Activated naive CD8-positive, alpha-beta T cell treated with anti-CD3 and anti-CD28 coated beads for 36 hours (primary cell): ENCODE results near the gene CDH5. TPM values are rescaled to one million over a fixed set of nuclear protein-coding genes. Genes with fewer than 3 reads are reported as not detected.
"Not testable (repeated sequence)": the region's sequence is repeated elsewhere in the genome, so short reads cannot be mapped to it uniquely, and the experiment has no call there.

ENCODE experiments used
- DNase-seq: peaks from one replicate; pipeline ENCODE4 v3.0.0; 2021
- H3K27ac Mint-ChIP-seq: one replicate; pipeline ENCODE4 v1.8.0; 2022; ENCODE audit warnings: mild to moderate bottlenecking, moderate library complexity, mixed read lengths
- H3K27me3 Mint-ChIP-seq: one replicate; pipeline ENCODE4 v1.8.0; 2022; ENCODE audit warnings: mild to moderate bottlenecking, mixed read lengths
- H3K36me3 Mint-ChIP-seq: one replicate; pipeline ENCODE4 v1.8.0; 2021; ENCODE audit warnings: mild to moderate bottlenecking, mixed read lengths
- H3K4me1 Mint-ChIP-seq: one replicate; pipeline ENCODE4 v1.8.0; 2021; ENCODE audit warnings: mixed read lengths
- H3K4me3 Mint-ChIP-seq: one replicate; pipeline ENCODE4 v1.8.0; 2022; ENCODE audit warnings: mild to moderate bottlenecking, moderate library complexity, mixed read lengths
- H3K9me3 Mint-ChIP-seq: one replicate; pipeline ENCODE4 v1.8.0; 2022; ENCODE audit warnings: mixed read lengths
- total RNA-seq, 2 experiments: library from RNA; stranded (reverse); gene quantifications; one replicate each; pipeline ENCODE4 v1.2.3, GENCODE V29; 2021

The CDH5 gene, protein sequence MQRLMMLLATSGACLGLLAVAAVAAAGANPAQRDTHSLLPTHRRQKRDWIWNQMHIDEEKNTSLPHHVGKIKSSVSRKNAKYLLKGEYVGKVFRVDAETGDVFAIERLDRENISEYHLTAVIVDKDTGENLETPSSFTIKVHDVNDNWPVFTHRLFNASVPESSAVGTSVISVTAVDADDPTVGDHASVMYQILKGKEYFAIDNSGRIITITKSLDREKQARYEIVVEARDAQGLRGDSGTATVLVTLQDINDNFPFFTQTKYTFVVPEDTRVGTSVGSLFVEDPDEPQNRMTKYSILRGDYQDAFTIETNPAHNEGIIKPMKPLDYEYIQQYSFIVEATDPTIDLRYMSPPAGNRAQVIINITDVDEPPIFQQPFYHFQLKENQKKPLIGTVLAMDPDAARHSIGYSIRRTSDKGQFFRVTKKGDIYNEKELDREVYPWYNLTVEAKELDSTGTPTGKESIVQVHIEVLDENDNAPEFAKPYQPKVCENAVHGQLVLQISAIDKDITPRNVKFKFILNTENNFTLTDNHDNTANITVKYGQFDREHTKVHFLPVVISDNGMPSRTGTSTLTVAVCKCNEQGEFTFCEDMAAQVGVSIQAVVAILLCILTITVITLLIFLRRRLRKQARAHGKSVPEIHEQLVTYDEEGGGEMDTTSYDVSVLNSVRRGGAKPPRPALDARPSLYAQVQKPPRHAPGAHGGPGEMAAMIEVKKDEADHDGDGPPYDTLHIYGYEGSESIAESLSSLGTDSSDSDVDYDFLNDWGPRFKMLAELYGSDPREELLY
- total RNA-seq = not detected

DNA sequence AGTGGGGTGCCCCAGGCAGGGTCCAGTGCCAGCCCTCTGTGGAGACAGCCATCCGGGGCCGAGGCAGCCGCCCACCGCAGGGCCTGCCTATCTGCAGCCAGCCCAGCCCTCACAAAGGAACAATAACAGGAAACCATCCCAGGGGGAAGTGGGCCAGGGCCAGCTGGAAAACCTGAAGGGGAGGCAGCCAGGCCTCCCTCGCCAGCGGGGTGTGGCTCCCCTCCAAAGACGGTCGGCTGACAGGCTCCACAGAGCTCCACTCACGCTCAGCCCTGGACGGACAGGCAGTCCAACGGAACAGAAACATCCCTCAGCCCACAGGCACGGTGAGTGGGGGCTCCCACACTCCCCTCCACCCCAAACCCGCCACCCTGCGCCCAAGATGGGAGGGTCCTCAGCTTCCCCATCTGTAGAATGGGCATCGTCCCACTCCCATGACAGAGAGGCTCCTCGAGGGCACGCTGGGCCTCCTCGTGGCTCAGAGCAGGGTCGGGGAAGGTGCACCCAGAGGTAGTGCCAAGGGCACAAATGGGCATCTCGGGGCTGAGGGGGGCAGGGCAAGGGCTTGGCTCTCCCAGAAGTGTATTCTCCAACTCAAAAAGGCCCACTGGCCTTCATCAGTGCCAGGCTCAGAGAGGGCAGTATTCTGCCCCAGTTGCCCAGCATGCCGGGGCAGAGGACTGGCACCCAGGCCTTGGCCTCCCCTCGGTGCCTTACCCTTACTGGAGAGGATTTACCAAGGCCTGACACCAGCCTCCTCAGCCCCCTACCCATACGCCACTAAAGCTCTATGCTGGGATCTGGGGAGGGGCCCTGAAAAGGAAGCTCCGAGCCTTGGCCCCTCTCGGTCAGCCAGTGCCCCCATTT lies at the start of gene CDH5:
Gene CDH5, plus strand, starts transcription at position 259 of the 867 bp plus-strand sequence. CDS start 12,647 bp downstream, outside the sequence.
- Mint-ChIP-seq H3K4me1 (peaks cover 2% of the 10 kb centered on the region), H3K9me3 (no peaks in the 10 kb centered on the region), H3K36me3 (no peaks in the 10 kb centered on the region), H3K27ac (no peak within 1 kb of the TSS), H3K4me3 (no peak within 1 kb of the TSS), H3K27me3 (peaks cover 41% of the 10 kb centered on the region)
- no peak for DNase-seq

DNA sequence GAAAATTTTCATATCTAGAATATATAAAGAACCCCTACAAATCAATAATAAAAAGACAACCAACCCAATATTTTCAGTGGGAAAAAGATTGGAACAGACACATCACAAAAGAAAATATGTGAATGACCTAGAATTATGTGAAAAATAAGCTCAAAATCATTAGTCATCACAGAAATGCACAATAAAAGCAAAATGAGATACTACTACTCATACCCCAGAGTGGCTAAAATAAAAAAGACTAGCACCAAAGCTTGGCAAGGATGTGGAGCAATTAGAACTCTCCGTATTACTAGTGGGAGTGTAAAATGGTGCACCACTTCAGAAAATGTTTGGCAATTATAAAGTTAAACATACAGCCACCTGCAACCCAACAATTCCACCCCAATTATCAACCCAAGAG lies 48.0 kb upstream of the CDH5 start:
- H3K4me3 Mint-ChIP-seq = no peak overlapping the region
- H3K27me3 Mint-ChIP-seq = peaks cover 4% of the 10 kb centered on the region
- H3K36me3 Mint-ChIP-seq = no peaks in the 10 kb centered on the region
- H3K9me3 Mint-ChIP-seq = no peaks in the 10 kb centered on the region
- no peak overlapping the region for H3K27ac Mint-ChIP-seq
- H3K4me1 Mint-ChIP-seq = peaks cover 7% of the 10 kb centered on the region
- no peak for DNase-seq

DNA sequence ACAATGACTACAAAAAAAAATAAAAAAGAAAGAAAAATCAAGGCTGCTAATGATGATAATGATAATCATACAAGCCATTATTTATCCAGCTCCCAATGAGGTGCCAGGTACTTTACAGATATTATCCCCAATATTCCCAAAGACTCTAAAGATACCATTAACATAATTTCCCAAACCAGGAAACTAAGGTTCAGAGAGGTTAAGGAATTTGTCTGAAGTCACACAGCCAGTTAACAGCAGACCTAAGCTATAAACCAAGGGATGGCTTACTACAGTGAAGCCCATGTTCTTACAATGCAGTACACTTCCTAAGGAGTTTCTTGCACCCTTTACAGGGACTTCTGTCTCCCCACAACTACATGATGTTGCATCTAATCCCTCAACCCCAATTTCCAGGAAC lies 45.7 kb upstream of the CDH5 start:
- Mint-ChIP-seq H3K27ac (no peak overlapping the region), H3K36me3 (no peaks in the 10 kb centered on the region), H3K4me1 (no peaks in the 10 kb centered on the region), H3K9me3 (no peaks in the 10 kb centered on the region), H3K4me3 (no peak overlapping the region), H3K27me3 (no peaks in the 10 kb centered on the region)
- DNase-seq = no peak

DNA sequence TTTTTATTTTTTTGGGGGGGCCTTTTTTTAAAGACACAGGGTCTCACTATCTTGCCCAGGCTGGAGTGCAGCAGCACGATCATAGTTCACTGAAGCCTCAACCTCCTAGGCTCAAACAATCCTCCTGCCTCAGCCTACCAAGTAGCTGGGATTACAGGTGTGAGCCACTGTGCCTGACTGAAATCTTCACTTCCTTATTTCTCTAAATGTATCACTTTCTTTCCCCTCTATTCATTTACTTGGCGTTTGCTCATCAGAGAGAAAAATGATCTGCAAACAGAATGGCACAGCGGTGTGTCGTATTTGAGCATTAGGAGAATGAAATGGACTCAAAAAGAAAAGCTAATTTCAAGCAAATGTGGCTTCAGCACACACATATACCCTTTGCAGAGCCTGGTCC lies 44.3 kb upstream of the CDH5 start:
- H3K27me3 Mint-ChIP-seq = no peaks in the 10 kb centered on the region
- no peak overlapping the region for H3K4me3 Mint-ChIP-seq
- H3K9me3 Mint-ChIP-seq = no peaks in the 10 kb centered on the region
- no peak overlapping the region for H3K27ac Mint-ChIP-seq
- no peaks in the 10 kb centered on the region for H3K4me1 Mint-ChIP-seq
- no peaks in the 10 kb centered on the region for H3K36me3 Mint-ChIP-seq
- no peak for DNase-seq

DNA sequence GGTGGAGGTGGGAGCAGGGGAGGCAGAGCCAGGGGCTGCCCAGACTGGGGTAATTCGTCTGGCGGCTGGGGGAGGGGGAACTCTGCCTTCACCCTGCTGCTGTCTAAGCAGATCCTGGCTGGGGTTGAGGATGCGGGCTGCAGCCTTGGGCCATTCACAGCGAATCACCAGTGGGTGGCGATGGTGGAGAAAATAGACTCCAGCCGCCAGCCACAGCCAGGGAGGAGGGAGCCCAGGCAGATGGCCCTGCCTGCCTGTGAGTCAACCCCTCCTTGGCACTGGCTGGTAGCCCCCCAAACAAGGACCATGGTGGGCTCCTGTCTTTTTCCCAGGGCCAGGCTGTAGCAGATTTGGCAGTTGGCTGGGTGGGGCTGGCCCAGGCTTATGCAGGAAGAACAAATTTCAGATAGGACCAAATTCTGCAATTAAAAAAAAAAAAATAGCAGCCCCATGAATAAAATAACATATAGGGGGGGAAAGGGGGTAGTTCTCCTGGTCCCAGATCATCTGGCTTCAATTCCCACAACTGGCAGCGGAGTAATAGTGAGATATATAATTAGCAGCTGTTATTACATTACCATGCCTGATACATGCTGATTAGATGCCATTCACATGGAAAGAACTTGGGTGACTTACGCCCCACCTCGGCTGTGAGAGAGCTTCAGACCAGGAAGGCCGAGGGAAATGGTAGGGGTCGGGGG lies 41.5 kb upstream of the CDH5 start:
- Mint-ChIP-seq H3K27ac (no peak overlapping the region), H3K36me3 (no peaks in the 10 kb centered on the region)
- no peak for DNase-seq

DNA sequence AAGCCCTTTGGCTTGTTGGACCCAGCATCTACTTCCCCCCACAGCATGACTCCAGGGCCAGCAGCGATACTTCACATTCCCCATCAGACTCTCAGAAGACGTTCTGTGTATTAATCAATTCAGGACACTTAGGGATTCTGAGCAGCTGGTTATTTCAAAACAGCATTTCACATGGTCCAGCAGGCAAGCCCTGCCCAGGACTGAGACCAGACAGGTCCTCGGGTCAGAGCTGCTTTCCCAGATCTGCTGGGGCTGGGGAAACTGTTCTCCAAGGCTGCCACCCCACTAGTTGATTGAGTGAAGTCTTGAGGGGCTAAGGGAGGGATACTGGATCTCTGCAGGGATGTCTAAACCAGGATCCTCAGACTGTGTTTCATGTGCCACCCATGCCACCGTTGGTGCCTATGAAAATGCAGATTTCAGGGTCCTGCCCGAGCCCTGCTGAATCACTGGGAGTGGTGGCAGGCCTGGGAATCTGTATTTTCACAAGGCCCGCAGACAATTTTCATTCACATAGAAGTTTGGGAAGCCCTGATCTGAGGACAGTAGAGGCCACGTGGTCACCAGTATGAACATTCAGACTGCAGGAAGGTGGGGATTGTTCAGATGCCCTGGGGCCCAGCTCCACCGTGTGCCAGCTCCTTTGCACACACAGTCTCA lies 40.6 kb upstream of the CDH5 start:
- DNase-seq = no peak
- Mint-ChIP-seq H3K4me1 (no peaks in the 10 kb centered on the region), H3K36me3 (no peaks in the 10 kb centered on the region), H3K9me3 (no peaks in the 10 kb centered on the region), H3K4me3 (no peak overlapping the region), H3K27ac (no peak overlapping the region), H3K27me3 (no peaks in the 10 kb centered on the region)

More for the DNA sequence above, 41.5 kb upstream of the CDH5 start:
- Mint-ChIP-seq H3K4me1 (no peaks in the 10 kb centered on the region), H3K4me3 (no peak overlapping the region), H3K27me3 (no peaks in the 10 kb centered on the region), H3K9me3 (no peaks in the 10 kb centered on the region)

DNA sequence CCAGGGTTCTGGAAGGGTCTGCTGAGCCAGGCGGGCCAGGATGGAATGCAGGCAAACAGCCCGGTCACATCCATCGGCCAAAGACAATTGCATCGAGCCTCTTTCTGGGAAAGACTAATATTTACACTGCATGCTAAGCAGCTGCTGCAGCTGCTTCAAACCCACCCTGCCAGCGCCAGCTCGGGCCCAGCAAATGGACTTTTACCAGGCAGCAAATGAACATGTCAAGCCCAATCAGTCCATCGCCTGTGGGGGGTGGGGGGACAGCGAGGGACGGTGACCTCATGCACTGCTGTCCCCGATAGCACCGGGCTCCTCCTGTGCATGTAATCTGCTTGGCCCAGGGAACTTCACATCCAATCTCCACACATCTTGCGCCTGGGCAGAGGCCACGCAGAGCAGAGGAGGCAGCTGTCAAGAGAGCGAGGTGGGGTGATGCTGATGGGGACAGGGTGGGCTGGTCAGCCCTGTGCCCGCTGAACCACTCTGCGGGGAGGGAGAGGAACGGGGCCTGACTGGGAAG lies 39.4 kb upstream of the CDH5 start:
- H3K36me3 Mint-ChIP-seq = no peaks in the 10 kb centered on the region

DNA sequence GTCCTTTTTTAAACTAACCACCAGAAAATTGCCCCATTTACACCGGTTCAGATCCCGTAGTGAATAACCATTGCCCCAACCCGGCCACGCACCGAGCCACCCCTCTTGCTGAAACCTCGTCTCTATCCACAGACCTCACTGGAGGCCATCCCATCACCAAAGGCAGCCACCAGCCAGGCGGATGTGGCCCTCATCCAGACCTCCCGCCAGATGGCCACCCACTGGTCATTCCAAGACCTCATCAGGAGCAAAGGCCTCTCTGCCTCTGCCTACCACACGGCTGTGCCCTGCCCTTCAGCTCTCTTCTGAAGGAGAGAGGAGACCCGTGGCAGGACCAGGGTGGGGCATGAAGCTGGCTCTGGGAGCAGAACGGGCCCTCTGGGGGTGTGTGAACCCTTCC lies 38.2 kb upstream of the CDH5 start:
- no peak for DNase-seq
- Mint-ChIP-seq H3K9me3 (peaks cover 1% of the 10 kb centered on the region), H3K36me3 (no peaks in the 10 kb centered on the region), H3K4me1 (no peaks in the 10 kb centered on the region), H3K4me3 (no peak overlapping the region), H3K27ac (no peak overlapping the region), H3K27me3 (no peaks in the 10 kb centered on the region)

More for the DNA sequence above, 39.4 kb upstream of the CDH5 start:
- H3K4me3 Mint-ChIP-seq = no peak overlapping the region
- DNase-seq = no peak
- no peaks in the 10 kb centered on the region for H3K4me1 Mint-ChIP-seq
- peaks cover 1% of the 10 kb centered on the region for H3K9me3 Mint-ChIP-seq
- no peaks in the 10 kb centered on the region for H3K27me3 Mint-ChIP-seq
- H3K27ac Mint-ChIP-seq = no peak overlapping the region

DNA sequence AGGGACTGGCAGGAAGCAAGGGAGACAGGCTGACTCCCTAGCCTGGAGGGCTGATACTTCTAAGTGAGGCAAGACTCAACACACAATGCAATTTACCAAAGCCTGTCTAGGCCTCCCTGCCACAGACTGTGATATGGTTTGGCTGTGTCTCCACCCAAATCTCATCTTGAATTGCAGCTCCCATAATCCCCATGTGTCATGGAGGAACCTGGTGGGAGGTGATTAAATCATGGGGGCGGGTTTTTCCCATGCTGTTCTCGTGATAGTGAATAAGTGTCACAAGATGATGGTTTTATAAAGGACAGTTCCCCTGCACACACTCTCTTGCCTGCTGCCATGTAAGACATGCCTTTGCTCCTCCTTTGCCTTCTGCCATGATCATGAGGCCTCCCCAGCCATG lies 35.0 kb upstream of the CDH5 start:
- H3K9me3 Mint-ChIP-seq, H3K27me3 Mint-ChIP-seq: not testable (repeated sequence)

DNA sequence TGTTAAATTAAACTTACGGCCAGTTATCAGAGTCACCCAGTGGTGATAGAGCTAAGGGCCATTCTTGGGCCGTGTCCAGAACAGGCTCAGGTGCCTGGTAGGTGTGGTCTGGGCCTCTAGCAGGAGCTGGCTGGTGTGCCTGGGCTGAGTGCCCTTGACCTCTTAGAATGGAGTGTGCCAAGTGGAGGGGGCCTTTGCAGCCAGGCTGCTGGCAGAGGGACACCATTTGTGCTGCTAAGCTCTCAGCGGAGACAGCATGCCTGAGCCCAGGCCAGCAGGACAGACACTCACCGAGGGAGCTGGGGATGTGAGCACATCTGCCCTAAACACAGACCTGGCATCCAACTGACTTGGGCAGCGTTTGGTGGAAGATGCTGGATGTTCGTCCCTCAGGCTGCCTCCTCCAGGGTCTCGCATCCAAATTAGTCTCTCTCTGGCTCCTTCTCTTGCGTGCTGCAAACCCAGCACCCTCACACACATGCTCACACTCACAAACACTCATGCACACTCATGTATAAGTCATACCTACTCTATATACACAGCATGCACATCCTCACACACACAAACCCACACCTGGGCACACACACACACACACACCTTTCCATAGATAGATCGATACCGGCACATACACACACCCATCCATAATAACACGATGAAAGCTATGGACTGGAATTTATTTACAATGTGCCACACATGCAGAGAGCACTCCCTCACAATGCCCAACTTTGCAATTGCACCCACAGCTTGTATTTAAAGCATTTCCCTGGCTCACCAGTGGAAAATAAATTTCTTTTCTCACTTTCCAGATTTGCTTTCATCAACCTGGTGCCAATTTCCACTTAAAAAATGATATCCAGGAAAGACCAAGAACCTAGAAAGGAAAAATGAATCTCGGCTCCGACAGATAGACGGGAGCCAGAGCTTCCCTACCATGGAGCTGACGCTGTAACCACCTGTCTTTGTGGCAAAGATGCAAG lies 33.6 kb upstream of the CDH5 start:
- Mint-ChIP-seq H3K4me3 (no peak overlapping the region), H3K27ac (no peak overlapping the region), H3K36me3 (no peaks in the 10 kb centered on the region), H3K9me3 (peaks cover 1% of the 10 kb centered on the region), H3K27me3 (peaks cover 3% of the 10 kb centered on the region), H3K4me1 (no peaks in the 10 kb centered on the region)
- no peak for DNase-seq

More for the DNA sequence above, 35.0 kb upstream of the CDH5 start:
- H3K4me1 Mint-ChIP-seq, H3K4me3 Mint-ChIP-seq, H3K36me3 Mint-ChIP-seq, DNase-seq, H3K27ac Mint-ChIP-seq: not testable (repeated sequence)

DNA sequence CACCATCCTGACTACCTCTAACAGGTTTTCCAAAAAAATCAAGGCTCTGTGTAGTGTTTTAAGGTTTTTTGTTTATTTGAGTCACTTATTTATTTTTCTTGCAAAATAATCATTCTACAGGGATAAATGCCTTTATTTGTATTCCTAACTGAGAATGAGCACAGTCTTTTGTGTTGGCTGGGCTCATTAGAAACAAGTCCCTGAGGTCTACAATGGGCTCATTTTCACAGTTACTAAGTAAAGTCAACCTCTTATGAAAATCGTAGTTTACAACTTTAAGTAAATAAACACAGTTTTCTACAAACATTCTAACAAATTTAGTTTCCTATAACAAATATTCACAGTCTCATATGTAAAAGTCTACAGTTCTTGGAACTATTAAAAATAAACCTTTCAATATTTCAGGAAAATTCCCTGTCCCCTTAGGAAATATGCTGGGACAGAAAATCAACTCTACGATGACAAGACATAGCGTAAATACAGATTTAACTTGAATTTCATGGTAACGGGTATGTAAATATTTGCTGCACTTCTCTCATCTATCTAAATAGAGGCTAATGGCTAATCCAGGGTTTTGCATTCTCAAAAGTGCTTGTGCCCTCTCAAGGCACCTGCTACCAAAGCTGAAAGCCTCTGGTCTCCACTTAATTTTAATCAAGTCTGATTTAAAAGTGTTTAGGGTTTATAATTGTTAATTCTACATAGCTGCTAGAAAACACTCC lies 31.5 kb upstream of the CDH5 start:
- peaks cover 1% of the 10 kb centered on the region for H3K9me3 Mint-ChIP-seq
- H3K27ac Mint-ChIP-seq = no peak overlapping the region
- no peaks in the 10 kb centered on the region for H3K36me3 Mint-ChIP-seq
- no peaks in the 10 kb centered on the region for H3K4me1 Mint-ChIP-seq
- H3K27me3 Mint-ChIP-seq = peaks cover 3% of the 10 kb centered on the region
- DNase-seq = no peak
- H3K4me3 Mint-ChIP-seq = no peak overlapping the region

DNA sequence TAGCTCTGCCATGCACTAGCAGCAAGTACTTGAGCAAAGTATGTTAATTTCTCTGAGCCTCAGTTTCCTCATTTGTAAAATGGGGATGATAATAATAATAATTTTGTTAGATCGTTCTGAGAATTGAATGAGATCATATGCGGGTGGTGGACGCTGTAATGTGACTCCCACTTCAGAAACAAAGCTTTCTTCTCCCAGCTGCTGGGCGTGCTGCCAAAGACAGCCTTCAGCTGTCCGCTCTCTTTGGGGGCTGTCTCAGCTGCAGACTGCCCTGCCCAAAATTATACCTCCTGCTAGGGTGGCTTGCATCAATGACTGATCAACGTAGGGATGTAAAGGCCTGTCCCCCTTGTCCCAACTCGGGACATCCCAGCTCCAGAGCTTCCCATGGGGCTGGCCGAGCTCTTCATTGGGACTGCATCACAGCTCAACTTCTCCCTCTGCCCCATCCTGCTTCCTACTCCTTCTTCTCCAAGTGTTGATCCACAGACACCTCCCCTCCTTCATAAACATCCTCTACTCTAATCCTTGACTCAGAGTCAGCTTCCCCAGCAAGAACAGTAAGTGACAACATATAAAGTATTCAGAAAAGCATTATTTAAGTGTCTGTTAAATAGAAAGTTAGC lies 30.7 kb upstream of the CDH5 start:
- H3K9me3 Mint-ChIP-seq = peaks cover 1% of the 10 kb centered on the region
- no peaks in the 10 kb centered on the region for H3K36me3 Mint-ChIP-seq
- no peak for DNase-seq
- H3K27me3 Mint-ChIP-seq = peaks cover 3% of the 10 kb centered on the region
- no peak overlapping the region for H3K4me3 Mint-ChIP-seq
- no peaks in the 10 kb centered on the region for H3K4me1 Mint-ChIP-seq
- no peak overlapping the region for H3K27ac Mint-ChIP-seq
